ENCODE data around the gene PSMD3.

- no peak for TF ChIP-seq ZBTB7A (IDR thresholded peaks at IDR 0.05; ENCODE audit: low read depth)
- TF ChIP-seq CREB1 (IDR thresholded peaks at IDR 0.05; ENCODE audit: low read depth) = no peak
- no peak for TF ChIP-seq TAF1 (IDR thresholded peaks at IDR 0.05; ENCODE audit: low read depth)
- TF ChIP-seq RAD21 (IDR thresholded peaks at IDR 0.05; ENCODE audit: low read depth) = no peak
- no peak for TF ChIP-seq EP300 (IDR thresholded peaks at IDR 0.05; ENCODE audit: borderline replicate concordance)
- no peak for TF ChIP-seq EGR1 (IDR thresholded peaks at IDR 0.05)
- TF ChIP-seq TEAD4 (IDR thresholded peaks at IDR 0.05) = no peak
- TF ChIP-seq YY1 (IDR thresholded peaks at IDR 0.05; ENCODE audit: low read depth) = no peak
- no peak for TF ChIP-seq TCF12 (IDR thresholded peaks at IDR 0.05; ENCODE audit: low read depth)
- TF ChIP-seq REST (IDR thresholded peaks at IDR 0.05; ENCODE audit: low read depth) = no peak
- TF ChIP-seq FOXM1 (IDR thresholded peaks at IDR 0.05; ENCODE audit: borderline replicate concordance, low read depth) = no peak
- no peak for TF ChIP-seq CEBPB (IDR thresholded peaks at IDR 0.05)
Measured at GRCh38 chr17:39935909-39936308, 44.7 kb upstream of the PSMD3 start.

Data from Ishikawa (cell line).